HG02571 (cell line): ENCODE data around the gene RGS12.

Source experiments
- ATAC-seq: cut with Tn5 transposase; IDR thresholded peaks from one replicate; pipeline ENCODE4 v1.9.1; 2021; ENCODE audit warnings: mild to moderate bottlenecking, moderate library complexity; ENCODE audit not compliant: unreplicated experiment

The RGS12 gene

GRCh38 chr4:3324093-3324815 is 31.4 kb downstream of the RGS12 start:
- ATAC-seq = no peak

- no peak for ATAC-seq
Observed at GRCh38 chr4:3328814-3329663, 36.2 kb downstream of the RGS12 start.

DNA sequence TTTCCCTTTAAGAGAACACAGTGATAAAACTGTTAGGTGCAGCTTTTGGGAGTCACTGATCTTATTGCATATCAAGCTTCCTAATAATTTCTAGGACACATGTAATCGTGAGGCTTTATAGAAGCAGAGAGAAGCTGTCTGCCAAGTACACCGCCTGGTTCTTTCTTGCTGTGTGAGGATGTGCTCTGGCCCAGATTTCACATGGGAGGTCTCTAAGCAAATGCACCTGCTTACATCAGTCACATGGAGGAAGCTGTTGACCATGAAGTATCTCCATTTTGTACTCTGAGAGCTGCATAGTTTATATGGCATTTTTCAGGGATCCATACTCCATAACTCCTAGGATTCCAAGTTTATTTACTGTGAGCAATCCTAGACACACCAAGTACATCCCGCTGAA is 37.1 kb downstream of the RGS12 start:
- ATAC-seq = no peak

DNA sequence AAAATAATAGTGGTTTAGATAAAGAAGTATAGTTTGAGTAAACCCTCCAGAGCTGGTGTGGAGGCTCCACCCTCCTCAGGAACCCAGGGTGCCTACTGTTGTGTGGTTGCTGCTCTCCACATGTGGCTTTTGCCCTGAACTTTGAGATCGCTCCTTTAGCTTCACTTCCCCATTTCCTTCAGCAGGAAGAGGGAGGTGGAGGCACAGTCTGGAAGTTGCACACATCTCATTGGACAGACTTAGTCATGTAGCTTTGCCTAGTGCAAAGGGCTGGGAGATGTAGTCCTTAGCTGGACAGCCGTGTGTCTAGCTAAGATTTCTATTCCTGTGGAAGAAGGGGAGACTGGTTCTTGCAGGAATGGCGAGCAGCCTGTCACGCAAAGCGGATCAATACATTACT is 37.9 kb downstream of the RGS12 start:
- ATAC-seq = no peak

- no peak for ATAC-seq
Observed at GRCh38 chr4:3331511-3332394, 38.9 kb downstream of the RGS12 start.

GRCh38 chr4:3332498-3332897 is 39.7 kb downstream of the RGS12 start:
- ATAC-seq = no peak

DNA sequence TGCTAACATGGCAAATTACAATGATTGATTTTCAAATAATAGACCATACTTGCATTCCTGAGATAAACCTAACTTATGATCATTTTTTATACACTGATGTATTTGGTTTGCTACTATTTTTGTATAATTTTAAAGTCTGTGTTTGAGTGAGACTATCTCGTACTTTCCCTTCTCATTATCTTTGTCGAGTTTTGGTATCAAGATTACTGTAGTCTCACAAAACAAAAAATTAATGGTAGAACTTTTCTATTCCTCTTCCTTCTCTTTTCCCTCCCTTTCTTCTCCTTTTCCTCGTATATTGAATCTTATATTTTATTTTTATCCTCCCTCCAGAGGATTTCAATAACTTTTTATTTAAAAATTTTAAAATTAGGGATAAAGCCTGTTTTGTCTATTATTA is 41.5 kb downstream of the RGS12 start:
- ATAC-seq = no peak

DNA sequence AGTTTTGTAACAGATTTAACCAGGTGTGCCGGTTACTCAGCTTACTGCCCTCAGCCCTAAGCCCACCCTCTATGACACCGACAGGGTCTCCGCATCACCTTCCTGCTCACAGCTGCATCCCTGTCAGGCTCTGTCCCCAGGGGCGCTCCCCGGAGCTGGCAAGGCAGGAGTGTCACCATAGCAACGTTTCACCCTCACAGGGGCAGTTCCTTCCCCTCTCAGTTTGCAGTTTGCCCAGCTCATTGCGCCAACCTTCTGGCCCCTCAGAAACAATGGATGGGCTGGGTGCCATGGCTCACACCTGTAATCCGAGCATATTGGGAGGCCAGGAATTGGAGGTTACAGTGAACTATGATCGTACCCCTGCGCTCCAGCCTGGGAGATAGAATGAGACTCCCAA is 42.6 kb downstream of the RGS12 start:
- no peak for ATAC-seq

DNA sequence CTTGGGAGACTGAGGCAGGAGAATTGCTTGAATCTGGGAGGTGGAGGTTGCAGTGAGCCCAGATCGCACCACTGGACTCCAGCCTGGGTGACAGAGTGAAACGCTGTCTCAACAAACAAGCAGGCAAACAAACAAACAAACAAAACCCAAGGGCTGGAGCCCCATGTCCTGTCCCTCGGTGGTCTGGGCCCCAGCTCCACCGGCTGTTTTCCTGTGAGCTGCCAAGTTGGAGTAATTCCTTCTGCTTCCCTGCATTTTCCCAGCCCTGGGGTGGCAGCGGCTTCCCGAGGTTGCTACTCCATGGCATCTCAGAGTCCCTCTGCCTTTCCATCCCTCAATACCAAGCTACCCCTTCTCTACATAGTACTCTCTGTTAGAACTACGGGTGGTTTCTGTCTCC is 43.2 kb downstream of the RGS12 start:
- no peak for ATAC-seq

GRCh38 chr4:3336382-3337356 is 43.8 kb downstream of the RGS12 start:
- no peak for ATAC-seq

GRCh38 chr4:3337357-3337732 is 44.5 kb downstream of the RGS12 start:
- no peak for ATAC-seq

GRCh38 chr4:3337811-3338210 is 45.0 kb downstream of the RGS12 start:
- no peak for ATAC-seq

DNA sequence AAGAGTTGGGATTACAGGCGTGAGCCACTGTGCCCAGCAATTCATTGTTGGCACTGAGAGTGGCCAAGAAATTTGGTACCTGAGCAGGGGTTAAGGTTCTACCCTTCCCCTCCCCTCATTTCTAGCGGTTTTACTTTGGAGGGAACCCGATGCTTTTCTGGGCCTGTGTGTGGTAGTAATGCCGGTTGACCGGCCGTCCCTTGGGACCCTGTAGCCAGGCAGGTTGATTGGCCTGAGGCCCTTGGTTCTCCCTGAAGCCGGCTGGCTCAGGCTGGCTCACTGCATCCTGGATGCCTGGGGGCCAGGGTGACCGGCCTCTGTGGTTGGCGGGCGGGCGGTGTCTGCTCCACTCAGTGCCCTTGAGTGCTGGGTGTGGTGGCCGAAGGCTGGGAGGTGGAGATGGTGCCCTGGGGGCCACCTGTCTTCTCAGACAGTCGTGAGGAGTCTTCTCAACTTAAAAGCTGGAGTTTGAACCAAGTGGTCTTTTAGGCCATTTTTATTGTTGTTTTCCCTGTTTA is 45.6 kb downstream of the RGS12 start:
- no peak for ATAC-seq

GRCh38 chr4:3338976-3339531 is 46.2 kb downstream of the RGS12 start:
- no peak for ATAC-seq

DNA sequence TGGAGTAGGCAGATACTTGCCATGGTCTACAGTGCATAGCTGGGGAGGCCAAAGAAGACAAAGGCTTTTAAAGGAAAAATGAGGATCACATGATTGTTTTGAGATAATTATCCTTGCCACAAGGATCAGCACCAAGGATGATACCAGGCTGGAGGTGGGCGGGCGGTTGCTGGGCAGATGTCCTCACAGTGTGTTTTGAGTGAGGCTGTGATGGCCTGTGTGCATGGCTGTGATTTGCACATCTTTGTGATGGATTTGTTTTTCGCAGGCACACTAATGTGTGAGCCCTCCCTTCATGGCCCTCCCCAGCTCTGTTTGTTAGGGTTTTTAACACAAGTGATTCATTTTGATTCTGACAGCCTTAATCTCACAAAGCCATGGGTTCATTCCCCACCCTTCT is 46.8 kb downstream of the RGS12 start:
- no peak for ATAC-seq

DNA sequence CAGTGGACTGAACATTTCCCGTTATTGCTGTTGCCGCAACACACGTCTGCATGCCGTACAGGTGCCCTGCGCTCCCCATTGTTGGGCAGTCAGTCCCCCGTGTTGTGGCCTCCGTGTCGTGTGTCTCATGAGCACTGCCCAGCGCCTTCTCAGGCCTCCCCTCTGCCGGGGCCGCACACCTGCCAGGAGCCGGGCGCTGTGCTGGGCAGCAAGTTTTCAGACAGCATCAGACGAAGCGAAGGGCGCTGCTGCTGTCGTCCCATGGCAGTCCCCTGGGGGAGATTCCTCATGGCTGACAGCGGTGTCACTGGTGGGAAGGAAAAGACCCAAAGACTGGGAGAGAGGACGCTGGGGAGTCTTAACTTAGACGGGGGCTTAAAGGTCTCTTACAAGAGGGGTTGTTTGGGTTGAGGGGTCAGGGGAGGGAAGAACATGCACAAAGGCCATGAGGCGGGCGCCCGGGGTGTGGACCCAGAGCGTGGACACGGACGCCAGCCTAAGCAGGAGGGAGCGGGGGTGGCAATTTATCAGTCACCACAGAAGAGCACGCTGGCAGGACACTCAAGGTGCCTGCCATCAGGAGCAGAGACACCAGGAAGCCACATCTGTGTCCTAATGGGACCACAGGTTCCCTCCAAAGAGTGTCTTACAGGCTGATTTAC is 47.3 kb downstream of the RGS12 start:
- ATAC-seq = no peak

GRCh38 chr4:3340700-3341083 is 47.9 kb downstream of the RGS12 start:
- no peak for ATAC-seq

- no peak for ATAC-seq
Observed at GRCh38 chr4:3341760-3342159, 48.9 kb downstream of the RGS12 start.

- ATAC-seq = no peak
Observed at GRCh38 chr4:3342182-3342854, 49.5 kb downstream of the RGS12 start.
